HG02571 (cell line): Measurements from ENCODE around the gene GPR156.
"Not testable (repeated sequence)": the region's sequence is repeated elsewhere in the genome, so short reads cannot be mapped to it uniquely, and the experiment has no call there.

Experiments
- ATAC-seq: cut with Tn5 transposase; IDR thresholded peaks from one replicate; pipeline ENCODE4 v1.9.1; 2021; ENCODE audit warnings: mild to moderate bottlenecking, moderate library complexity; ENCODE audit not compliant: unreplicated experiment

GPR156 gene

DNA sequence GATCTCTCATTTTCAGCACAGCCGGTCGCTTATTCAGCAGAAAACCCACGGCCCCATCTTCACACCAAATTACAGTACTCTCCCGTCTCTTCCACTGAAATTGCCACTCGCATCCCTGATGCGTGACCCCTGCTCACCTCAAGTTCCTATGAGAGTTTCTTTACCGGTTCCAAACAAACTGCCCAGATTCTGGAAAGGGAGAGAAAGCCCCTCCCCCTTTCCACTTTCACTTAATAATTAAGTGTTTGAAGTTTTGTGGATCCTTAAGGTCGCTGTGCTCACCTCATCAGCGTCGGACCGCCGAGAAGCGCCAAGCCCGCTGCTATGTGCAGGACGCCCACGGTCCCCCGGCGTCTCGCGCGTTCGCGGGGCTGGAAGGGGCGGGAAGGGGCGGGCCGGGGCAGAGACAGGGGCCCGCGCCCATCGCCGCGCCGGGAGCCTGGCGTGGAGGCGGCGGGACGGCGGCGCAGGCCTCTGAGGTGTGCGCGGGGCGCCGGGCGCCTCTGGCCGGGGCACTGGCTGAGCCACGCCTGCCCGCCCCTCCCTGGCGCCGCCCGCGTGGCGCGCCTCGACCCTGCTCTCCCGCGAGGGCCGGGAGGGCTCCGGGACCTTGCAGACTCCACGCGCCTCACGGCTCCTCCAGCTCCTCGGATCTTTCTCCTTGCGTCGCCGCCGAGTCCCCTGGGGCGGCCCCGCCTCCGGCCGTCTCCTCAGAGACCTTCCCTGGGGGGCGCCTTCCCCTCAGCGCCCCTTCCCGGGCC, at the start of gene GPR156:
TSS of gene GPR156 (minus strand) at position 476 of the 761 bp plus-strand sequence. CDS start 41,124 bp downstream, outside the sequence.
- ATAC-seq: no peak

DNA sequence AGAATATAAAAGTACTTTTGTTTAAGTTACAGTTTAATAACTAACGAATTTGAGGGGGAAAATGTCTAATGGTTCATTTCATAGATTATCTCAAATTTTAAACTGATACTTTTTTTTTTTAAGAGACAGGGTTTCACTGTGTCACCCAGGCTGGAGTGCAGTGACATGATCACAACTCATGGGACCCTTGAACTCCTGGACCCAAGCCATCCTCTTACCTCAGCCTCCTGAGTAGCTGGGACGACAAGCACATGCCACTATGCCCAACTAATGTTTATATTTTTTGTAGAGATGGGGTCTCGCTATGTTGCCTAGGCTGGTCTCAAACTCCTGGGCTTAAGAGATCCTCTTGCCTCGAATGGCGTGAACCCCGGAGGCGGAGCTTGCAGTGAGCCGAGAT, 47.6 kb upstream of the GPR156 start:
- no peak for ATAC-seq

DNA sequence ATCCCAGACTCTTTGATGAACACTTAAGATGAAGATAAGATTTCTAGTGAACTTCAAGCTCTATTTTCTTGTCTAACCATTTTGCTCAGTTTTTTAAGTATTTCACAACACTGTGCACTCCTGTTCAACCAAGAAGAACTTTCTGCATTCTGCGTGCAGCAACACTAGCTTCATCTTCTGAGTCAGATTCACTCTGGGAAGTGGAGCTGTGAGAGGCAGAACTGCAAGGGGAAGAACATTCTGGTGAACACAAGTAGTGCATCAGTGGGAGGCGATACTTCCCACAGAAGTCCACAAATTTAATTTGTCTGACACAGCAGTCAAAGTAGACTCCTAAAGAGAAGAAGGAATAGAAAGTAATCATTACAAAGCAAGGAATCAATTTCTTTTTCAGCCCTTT, 46.1 kb upstream of the GPR156 start:
- ATAC-seq: no peak

DNA sequence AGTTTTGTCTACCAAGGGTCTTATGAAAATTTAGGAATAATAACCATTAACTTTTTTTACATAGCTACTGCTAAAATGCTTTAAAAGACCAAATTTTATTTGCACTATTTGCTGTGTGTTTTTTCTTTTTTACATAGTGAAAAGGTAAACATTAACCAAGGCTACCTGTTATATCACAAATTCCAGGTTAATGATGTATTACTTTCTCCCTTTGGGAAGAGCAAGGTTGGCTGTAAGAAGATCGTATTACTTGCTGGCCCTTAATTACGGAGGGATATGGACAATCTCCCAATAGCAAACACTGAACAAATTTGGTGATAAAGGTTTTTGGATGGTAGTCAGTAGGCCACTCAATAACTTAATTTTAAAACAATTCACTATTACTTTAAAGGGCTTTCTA, 41.8 kb upstream of the GPR156 start:
- no peak for ATAC-seq

DNA sequence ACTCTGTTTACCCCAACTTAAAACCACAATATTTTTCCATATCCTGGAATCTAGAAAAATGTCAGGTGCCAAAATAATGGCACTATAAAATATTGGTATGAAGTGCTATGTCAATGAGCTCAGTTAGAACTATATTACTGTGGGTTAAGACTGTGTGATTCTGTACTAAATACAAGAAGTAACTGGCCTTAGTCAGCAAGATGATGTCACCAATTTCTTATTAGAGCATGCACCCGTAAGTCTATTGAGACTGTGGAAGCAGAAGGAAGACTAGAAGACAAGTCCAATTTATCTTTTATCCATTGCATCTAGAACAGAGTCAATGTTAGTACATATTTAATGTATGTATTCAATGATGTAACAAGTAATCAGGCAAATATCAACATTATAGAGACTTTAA, 39.2 kb upstream of the GPR156 start:
- no peak for ATAC-seq

DNA sequence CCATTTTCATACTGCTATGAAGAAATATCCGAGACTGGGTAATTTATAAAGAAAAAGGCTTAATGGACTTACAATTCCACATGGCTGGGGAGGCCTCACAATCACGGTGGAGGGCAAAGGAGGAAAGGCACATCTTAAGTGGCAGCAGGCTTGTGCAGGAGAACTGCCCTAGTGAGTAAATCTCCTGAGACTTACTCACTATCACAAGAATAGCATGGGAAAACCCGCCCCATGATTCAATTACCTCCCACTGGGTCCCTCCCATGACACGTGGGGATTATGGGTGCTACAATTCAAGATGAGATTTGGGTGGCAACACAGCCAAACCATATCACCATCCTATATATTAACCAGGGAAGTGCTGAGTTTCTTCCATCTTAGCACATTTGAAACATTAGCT, 38.7 kb upstream of the GPR156 start:
- not testable (repeated sequence) for ATAC-seq

DNA sequence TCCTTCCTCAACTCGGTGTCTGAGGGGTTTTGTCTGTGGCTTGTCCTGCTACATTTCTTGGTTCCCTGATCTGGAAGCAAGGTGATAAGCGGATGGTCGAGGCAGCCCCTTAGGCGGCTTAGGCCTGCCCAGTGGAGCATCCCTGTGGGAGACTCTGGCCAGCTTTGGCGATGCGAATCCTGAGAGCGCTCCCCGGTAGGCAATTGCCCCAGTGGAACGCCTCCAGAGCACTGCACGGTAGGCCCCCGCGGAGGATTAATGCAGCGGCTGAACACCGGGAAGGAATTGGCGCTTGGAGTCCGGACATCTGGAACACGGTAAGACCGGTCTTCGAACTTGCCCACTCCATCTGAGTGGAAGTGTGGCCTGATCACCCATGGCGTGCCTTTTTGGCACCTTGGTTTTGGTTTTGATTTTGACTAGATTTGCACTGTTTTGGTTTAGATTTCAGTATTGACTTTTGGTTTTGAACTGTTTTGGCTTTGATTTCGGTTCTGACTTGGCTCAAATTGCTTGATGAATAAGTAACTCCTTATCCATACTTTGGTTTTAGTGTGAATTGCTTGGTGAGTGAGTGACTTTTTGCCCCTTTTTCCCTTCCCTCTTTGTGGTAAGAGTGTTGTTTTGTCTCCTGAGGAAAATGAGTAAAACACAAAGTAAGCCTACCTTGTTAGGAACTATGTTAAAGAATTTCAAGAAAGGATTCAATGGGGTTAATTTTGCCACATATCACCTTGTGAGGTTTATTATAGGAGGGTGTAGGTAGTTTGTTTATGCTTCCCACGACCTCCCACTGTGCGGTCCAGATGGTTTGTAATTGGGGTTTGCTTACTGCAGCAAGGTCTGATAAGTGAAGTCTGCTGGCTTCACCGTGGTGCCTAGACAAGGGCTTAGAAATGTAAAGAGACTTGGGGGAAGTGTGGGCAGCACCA, 27.1 kb upstream of the GPR156 start:
- ATAC-seq: no peak

DNA sequence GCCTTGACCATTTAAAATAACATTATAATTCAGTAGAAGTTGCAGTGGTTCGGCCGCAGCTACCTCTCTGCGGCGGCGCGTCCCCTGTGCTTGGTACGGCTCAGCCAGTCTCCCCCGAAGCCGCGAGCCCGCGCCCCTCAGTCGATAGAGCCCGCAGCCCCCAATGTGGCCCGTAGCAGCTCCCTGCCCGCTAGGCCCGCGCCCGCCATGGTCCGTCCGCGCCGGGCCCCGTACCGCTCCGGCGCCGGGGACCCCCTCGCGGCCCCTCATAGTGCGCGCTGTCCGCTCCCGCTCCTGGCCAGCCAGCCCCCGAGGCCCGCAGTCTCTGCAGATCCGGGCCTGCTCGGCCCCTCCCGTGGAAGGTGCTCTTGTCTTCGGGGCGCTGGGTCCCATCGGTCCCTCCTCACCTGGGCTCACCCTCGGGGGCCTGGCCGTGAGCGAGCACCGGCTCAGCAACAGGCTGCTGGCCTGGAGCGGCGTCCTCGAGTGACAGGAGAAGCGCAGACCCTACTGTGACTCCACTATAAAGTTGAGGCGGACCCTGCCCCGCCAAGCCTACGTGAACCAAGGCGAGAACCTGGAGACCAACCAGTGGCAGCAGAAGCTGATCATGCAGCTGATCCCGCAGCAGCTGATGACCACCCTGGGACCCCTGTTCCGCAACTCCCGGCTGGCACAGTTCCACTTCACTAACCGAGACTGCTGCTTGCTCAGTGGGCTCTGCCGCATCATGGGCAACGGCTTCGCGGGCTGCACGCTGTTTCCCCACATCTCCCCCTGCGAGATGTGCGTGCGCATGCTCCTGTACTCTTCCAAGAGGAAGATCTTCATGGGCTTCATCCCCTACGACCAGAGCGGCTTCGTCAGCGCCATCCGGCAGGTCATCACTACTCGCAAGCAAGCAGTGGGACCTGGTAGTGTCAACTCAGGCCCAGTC, 21.8 kb upstream of the GPR156 start:
- ATAC-seq: no peak

DNA sequence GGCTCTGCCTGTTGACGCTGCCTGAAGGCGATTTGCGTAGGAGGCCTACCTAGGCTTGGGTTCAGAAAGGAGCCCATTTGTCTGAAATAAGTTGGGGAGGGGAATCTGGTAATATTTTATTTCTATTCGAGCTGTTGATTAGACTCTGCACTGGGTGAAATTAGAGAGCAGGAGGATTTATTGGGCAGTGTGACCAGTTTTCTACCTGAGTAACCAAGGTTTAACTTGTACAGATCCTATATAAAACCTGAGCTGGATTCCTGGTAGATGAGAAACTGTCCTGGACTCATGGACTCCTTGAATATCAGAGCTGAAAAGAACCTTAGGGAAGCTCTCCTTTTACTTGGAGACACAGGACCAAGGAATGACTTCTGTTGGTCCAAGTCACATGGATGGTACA, 19.6 kb upstream of the GPR156 start:
- ATAC-seq: no peak

DNA sequence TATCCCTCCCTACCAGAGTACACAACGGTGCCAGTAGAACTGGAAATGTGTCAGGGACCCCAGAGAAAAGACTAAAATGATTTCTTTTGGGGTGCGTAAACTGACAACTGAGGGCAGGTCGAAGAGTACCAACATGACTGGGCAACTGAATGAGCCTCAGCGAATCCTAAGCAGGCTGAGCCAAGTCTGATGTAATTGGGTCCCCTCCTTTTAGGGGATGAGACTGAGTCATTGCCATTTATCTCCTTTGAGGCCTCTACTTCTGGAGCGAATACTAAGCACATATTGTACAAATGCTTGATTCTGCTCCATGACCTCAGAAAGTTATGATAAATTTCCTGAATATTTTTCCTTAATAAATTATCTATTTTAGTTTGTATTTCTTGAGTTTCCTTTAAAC, 17.3 kb upstream of the GPR156 start:
- no peak for ATAC-seq

DNA sequence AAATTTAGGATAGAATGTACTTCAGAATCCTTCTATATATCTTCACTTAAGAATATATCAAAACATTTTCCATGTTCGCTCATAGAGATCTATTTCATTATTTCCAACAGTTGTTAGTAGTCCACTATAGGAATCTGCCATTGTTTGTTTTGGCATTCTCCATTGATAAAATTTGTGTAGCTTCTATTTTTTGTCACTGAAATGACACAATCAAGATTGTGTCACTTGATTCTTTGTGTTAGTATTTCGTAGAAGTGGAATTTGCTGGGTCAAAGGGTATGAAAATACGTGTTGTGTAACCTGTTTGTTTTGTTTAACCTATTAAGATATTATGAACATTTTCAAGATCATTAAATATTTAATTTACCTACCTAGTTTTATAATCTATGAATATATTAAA, 15.9 kb upstream of the GPR156 start:
- ATAC-seq: no peak

DNA sequence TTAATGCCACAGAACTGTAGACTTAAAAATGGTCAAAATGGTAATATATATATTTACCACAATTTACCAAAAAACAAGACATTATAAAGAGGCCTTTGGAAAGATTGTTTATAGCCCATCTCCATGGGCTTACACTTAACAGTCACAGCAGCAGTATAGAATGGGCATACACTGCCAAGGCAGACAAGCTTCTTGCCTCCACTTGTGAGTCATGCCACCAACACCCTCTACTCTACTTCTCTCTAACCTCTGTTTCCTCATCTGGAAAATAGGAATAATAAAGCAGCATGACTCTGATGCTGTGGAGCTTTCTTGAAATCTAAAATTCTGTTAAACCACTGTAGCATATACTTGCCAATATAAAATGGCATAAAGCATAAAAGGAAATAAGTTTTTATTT, 14.4 kb upstream of the GPR156 start:
- ATAC-seq: no peak

DNA sequence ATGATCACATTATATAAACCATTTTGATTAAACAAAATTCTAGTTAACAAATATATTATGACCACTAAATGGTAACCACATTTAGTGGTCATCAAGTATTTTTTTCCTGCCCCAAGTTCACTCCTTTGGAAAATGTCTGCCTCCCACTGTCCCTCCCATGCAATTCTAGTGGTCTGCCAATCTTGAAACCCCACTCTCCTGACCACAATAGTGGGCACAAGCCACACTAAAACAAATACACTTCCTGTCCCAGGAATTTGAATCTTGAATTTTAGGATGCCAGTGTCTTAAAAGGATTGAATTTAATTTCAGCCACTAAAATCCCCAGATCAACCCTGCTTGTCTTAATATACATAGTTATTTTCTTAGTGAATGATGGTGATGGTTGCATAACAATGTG, 14.0 kb upstream of the GPR156 start:
- no peak for ATAC-seq

DNA sequence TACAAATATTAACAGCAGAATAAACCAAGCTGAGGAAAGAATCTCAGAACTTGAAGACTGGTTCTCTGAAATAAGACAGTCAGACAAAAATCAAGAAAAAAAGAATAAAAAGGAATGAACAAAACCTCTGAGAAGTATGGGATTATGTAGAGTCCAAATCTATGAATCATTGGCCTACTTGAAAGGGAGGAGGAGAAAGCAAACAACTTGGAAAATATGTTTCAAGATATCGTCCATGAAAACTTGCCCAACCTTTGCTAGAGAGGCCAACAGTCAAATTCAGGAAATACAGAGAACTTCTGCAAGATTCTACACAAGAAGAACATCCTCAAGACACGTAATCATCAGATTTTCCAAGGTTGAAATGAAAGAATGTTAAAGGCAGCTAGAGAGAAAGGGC, 6.5 kb upstream of the GPR156 start:
- not testable (repeated sequence) for ATAC-seq

DNA sequence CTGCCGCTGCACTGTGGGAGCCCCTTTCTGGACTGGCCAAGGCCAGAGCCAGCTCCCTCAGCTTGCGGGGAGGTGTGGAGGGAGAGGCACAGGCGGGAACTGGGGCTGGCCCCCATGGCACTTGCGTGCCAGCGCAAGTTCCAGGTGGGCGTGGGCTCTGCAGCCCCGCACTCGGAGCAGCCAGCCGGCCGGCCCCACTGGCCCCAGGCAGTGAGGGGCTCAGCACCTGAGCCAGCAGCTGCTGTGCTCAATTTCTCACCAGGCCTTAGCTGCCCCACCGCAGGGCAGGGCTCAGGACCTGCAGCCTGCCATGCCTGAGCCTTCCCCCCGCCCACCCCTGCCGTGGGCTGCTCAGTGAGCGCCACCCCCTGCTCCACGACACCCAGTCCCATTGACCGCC, 4.6 kb upstream of the GPR156 start:
- ATAC-seq: no peak

DNA sequence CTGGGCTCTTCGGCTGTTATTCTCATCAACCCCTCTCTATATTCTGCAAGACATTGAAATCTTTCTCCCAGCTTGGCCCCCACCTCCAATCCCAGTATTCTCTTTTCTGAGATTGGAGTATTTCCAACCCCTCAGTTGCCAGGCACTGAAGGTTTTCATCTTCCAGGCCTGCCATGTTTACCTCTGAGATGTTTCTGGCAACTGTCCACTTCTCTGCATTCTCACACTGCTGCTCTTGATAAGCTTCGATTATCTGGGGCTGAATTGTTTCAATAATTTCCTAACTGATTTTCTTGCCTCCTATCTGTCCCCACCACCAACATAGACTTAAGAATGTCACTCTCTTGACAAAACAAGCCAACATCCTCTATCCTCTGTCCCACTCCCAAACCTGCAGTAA, 1.4 kb upstream of the GPR156 start:
- ATAC-seq: no peak

DNA sequence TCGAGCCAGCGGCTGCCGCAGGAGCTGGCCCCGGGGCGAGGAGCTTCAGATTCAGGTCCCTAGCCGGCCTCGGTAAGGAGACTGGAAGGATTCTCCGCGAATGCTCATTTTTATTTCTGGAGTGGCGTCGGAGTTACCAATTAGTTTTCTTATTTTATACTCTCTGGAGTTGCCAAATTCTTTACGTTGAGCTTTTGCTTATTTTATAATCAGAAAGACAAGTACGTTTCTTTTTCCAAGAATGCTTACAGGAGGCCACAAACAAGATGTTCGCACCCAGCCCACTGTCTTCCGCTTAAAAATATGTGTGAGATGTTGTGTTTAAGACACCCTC, 453 bp upstream of the GPR156 start:
- no peak for ATAC-seq

DNA sequence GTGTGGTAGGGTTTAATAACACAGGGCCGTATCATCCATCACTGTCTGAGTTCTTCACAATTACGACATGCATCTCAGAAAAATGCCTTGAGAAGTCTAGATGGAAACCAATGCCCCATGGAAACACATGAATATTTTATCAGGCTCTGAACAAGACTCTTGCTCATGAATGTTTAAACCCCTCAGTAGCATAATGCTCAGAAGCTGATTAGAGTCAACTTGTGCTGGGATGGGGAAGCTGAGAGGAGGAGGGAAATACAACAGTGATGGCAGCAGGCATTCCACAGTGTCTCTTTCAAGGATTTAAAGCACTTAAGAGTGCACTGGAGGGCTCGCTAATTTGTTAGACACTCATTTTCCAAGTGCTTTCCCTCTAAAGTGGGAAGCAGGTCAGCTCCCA, 3.8 kb downstream of the GPR156 start:
- no peak for ATAC-seq

DNA sequence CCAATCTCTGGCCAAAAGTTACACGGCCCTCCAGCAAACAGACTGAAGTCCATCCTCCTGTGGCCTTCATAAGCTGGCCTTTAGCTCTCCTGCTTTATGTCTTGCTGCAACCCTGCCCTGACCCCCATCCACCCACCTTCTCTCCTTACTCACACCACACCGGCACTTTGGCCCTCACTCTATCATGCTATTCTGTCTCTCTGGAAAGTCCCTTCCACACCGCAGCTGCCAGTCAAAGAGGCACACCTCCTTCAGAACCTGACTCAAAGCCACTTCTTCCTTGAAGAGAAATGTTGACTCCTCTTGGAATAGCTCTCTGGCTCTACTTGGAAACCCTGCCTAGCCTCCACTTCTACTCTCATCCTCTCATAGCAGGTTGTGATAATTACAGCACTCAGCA, 4.5 kb downstream of the GPR156 start:
- no peak for ATAC-seq

DNA sequence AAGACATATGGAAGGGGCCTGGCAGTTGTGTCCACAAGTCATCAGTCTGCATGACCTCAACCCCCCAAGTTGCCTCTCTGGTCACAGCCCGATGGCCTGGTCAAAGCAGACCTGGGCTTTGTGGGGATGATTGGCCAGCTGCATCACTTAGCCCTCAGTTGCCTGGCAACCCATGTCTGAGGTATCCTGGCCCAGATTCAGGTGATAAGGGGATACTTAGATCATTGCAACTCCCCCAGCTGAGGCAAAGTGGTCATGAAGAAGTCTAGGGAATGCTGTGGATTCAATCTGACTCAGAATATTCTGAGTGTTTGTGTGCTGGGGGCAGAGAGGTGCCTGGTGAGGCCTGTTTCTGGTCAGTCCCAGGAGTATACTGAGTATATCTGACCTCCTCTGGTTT, 5.0 kb downstream of the GPR156 start:
- no peak for ATAC-seq

DNA sequence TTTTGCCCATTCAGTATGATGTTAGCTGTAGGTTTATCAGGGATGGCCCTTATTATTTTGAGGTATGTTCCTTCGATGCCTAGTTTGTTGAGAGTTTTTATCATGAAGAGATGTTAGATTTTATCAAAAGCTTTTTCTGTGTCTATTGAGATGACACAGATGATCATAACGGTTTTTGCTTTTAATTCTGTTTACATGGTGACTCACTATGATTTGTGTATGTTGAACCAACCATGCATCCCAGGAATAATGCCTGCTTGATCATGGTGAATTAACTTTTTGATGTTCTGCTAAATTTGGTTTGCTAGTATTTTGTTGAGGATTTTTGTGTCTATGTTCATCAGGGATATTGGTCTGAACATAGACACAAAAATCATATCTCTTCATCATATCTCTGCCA, 8.3 kb downstream of the GPR156 start:
- ATAC-seq: no peak
